AG04449 (cell line): ENCODE data around the gene FAM174C.

Experiments used
- CTCF ChIA-PET: fragments of 350-600 bp; formaldehyde crosslinking; extraction: SDS; loops from one replicate; lab custom pipeline; 2021; ENCODE audit warnings: antibody characterized with exemption; lab: Yijun Ruan, JAX
- POLR2A ChIA-PET: fragments of 400-600, 350-600 bp; formaldehyde crosslinking; extraction: SDS; loops from one replicate; lab custom pipeline; 2020; ENCODE audit warnings: antibody characterized with exemption, inconsistent platforms; lab: Yijun Ruan, JAX
- DNase-seq: peaks from one replicate; pipeline ENCODE4 v3.0.0-alpha.2; 2010; ENCODE audit warnings: low read depth, low spot score
- H3K4me3 ChIP-seq: 2 replicates; pipeline ENCODE4 v1.5.1; 2011; ENCODE audit warnings: low read depth, mild to moderate bottlenecking, control low read depth, low read length
- CTCF ChIP-seq: IDR thresholded peaks from one replicate; pipeline ENCODE4 v1.5.1; 2011; ENCODE audit warnings: mild to moderate bottlenecking, moderate library complexity, low read length, control low read depth, inconsistent platforms; ENCODE audit not compliant: insufficient read depth; ENCODE audit errors: missing control alignments

Gene FAM174C

GRCh38 chr19:1292419-1293151, 17.3 kb downstream of the FAM174C start:
- no peak for DNase-seq
- no peak overlapping the region for H3K4me3 ChIP-seq
- TF ChIP-seq CTCF = no peak
- CTCF ChIA-PET = no interaction called here
- POLR2A ChIA-PET = no interaction called here

GRCh38 chr19:1293782-1294604, 18.7 kb downstream of the FAM174C start:
- no peak for DNase-seq
- no peak for TF ChIP-seq CTCF
- ChIA-PET CTCF (no interaction called here), POLR2A (no interaction called here)
- H3K4me3 ChIP-seq = no peak overlapping the region

- ChIA-PET POLR2A (no interaction called here), CTCF (no interaction called here)
- no peak for DNase-seq
- no peak for TF ChIP-seq CTCF
- H3K4me3 ChIP-seq = no peak overlapping the region
Measured at GRCh38 chr19:1294688-1295087, 19.4 kb downstream of the FAM174C start.

- DNase-seq = no peak
- ChIA-PET CTCF (no interaction called here), POLR2A (no interaction called here)
- no peak overlapping the region for H3K4me3 ChIP-seq
- no peak for TF ChIP-seq CTCF
Measured at GRCh38 chr19:1295169-1296012, 20.1 kb downstream of the FAM174C start.

GRCh38 chr19:1296078-1296477, 20.7 kb downstream of the FAM174C start:
- no peak for TF ChIP-seq CTCF
- ChIA-PET POLR2A (no interaction called here), CTCF (no interaction called here)
- H3K4me3 ChIP-seq = no peak overlapping the region
- DNase-seq = no peak
